Hepatocyte (in vitro differentiated cells): ENCODE results near the gene FRMD4B. TPM values are rescaled to one million over a fixed set of nuclear protein-coding genes. Genes with fewer than 3 reads are reported as not detected.

Source experiments
- DNase-seq: peaks from one replicate; pipeline ENCODE4 v3.0.0-alpha.2; 2016; ENCODE audit warnings: low spot score
- H2AFZ ChIP-seq: fragments of 200-600 bp; sonication (generic); 2 replicates; pipeline ENCODE4 v1.6.0; 2016; ENCODE audit warnings: antibody characterized with exemption, mild to moderate bottlenecking
- H3K27ac ChIP-seq: fragments of 200-600 bp; sonication (generic); 2 replicates; pipeline ENCODE4 v1.5.1; 2016; ENCODE audit warnings: mild to moderate bottlenecking
- H3K27me3 ChIP-seq: fragments of 200-600 bp; sonication (generic); 2 replicates; pipeline ENCODE4 v1.6.1; 2016
- H3K36me3 ChIP-seq: fragments of 200-600 bp; sonication (generic); replicated peaks from 2 replicates; pipeline ENCODE4 v1.5.1; 2016; ENCODE audit warnings: low read depth; ENCODE audit not compliant: insufficient read depth
- H3K4me1 ChIP-seq: fragments of 200-600 bp; sonication (generic); 2 replicates; pipeline ENCODE4 v1.5.1; 2016; ENCODE audit warnings: mild to moderate bottlenecking, moderate library complexity; ENCODE audit not compliant: insufficient read depth
- H3K4me2 ChIP-seq: fragments of 200-600 bp; sonication (generic); 2 replicates; pipeline ENCODE4 v1.6.0; 2016
- H3K4me3 ChIP-seq: fragments of 200-600 bp; sonication (generic); 2 replicates; pipeline ENCODE4 v1.5.1; 2016; ENCODE audit warnings: mild to moderate bottlenecking
- H3K79me2 ChIP-seq: fragments of 200-600 bp; sonication (generic); 2 replicates; pipeline ENCODE4 v1.6.0; 2017; ENCODE audit warnings: mild to moderate bottlenecking
- H3K9me2 ChIP-seq: fragments of 200-600 bp; sonication (generic); replicated peaks from 2 replicates; pipeline ENCODE4 v1.6.0; 2017; ENCODE audit warnings: mild to moderate bottlenecking; ENCODE audit not compliant: insufficient read depth
- H3K9me3 ChIP-seq: fragments of 200-600 bp; sonication (generic); 2 replicates; pipeline ENCODE4 v1.5.1; 2016; ENCODE audit warnings: low read depth, mild to moderate bottlenecking
- H4K20me1 ChIP-seq: fragments of 200-600 bp; sonication (generic); 2 replicates; pipeline ENCODE4 v1.6.0; 2016; ENCODE audit warnings: mild to moderate bottlenecking; ENCODE audit not compliant: insufficient read depth, poor library complexity, severe bottlenecking
- EZH2 ChIP-seq: fragments of 200-600 bp; sonication (generic); IDR thresholded peaks from 2 replicates; pipeline ENCODE4 v1.6.1; 2016; ENCODE audit warnings: antibody characterized with exemption, mild to moderate bottlenecking, borderline replicate concordance
- EZH2phosphoT487 ChIP-seq: fragments of 200-600 bp; sonication (generic); IDR thresholded peaks from one replicate; pipeline ENCODE4 v1.6.1; 2018; ENCODE audit warnings: antibody characterized with exemption, mild to moderate bottlenecking, low read depth, moderate library complexity; ENCODE audit not compliant: unreplicated experiment, severe bottlenecking
- WGBS: methylation state at CpG from one replicate; pipeline ENCODE4 v1.1.6; 2016; ENCODE audit warnings: low lambda C conversion rate; ENCODE audit errors: missing lambda C conversion rate; 5-methylcytosine and 5-hydroxymethylcytosine counted together
- polyA plus RNA-seq: library from polyadenylated mRNA; unstranded; fragments of >200 nt; fragmentation: Nextera tagmentation; extraction: Ambion mirVana; gene quantifications from 2 replicates; pipeline ENCODE4 v1.2.1, GENCODE V29; 2016
- total RNA-seq: library from RNA; depleted of rRNA; stranded (reverse); fragments of >200 nt; gene quantifications from 2 replicates; pipeline ENCODE4 v1.2.3, GENCODE V29; 2014
- TF ChIP-seq, protein P1 (sequence below): fragments of 200-600 bp; sonication (generic); IDR thresholded peaks from 2 replicates; pipeline ENCODE4 v1.5.1; 2016; ENCODE audit warnings: antibody characterized with exemption, mild to moderate bottlenecking; ENCODE audit not compliant: poor library complexity

The FRMD4B gene
- total and polyA plus RNA-seq, 2 experiments from 2014 or later: 10.8 to 28.1 TPM

- no peaks in the 10 kb centered on the region for H3K36me3 ChIP-seq
- no peaks in the 10 kb centered on the region for H3K9me2 ChIP-seq
- H3K4me1 ChIP-seq: peaks cover 20% of the 10 kb centered on the region
- peak overlapping the region; percentile 22 for H2AFZ ChIP-seq
- DNase-seq: no peak
- peak overlapping the region; percentile 64 for H3K4me2 ChIP-seq
- no peak for TF ChIP-seq EZH2phosphoT487
- no peak for TF ChIP-seq EZH2
- TF ChIP-seq, protein P1, sequence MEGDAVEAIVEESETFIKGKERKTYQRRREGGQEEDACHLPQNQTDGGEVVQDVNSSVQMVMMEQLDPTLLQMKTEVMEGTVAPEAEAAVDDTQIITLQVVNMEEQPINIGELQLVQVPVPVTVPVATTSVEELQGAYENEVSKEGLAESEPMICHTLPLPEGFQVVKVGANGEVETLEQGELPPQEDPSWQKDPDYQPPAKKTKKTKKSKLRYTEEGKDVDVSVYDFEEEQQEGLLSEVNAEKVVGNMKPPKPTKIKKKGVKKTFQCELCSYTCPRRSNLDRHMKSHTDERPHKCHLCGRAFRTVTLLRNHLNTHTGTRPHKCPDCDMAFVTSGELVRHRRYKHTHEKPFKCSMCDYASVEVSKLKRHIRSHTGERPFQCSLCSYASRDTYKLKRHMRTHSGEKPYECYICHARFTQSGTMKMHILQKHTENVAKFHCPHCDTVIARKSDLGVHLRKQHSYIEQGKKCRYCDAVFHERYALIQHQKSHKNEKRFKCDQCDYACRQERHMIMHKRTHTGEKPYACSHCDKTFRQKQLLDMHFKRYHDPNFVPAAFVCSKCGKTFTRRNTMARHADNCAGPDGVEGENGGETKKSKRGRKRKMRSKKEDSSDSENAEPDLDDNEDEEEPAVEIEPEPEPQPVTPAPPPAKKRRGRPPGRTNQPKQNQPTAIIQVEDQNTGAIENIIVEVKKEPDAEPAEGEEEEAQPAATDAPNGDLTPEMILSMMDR: no peak
- peak overlapping the region; percentile 16 for H3K27ac ChIP-seq
- H3K4me3 ChIP-seq: peak overlapping the region; percentile 4
- peaks cover 5% of the 10 kb centered on the region for H3K79me2 ChIP-seq
- H4K20me1 ChIP-seq: no peaks in the 10 kb centered on the region
- H3K9me3 ChIP-seq: no peaks in the 10 kb centered on the region
- 37% methylated on average over 2 of the region's 2 CpGs for WGBS
- H3K27me3 ChIP-seq: no peaks in the 10 kb centered on the region
Measured at GRCh38 chr3:69249001-69249400, 136.9 kb downstream of the FRMD4B start.

DNA sequence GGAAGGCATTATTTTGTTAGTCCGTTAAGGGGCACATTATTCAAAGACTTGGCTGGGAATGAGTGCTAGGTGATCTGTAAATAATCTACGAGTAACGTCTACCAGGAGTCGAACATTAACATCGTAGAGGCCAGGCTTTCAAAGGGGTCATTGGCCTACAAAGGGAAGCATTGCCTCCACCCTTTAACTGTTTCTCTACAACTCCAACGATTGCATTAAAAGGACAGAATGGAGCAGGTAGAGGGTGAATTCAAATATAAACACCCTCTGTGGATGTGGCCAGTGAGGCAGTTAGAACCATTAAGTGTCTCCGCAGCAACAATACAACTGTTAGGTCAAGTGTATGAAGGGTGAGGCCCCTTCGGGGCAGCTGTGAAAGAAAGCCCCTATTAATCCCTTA, 137.5 kb downstream of the FRMD4B start:
- 17% methylated on average over 8 of the region's 8 CpGs for WGBS
- Histone ChIP-seq H2AFZ (peak overlapping the region; percentile 31), H3K4me3 (peak overlapping the region; percentile 4)

DNA sequence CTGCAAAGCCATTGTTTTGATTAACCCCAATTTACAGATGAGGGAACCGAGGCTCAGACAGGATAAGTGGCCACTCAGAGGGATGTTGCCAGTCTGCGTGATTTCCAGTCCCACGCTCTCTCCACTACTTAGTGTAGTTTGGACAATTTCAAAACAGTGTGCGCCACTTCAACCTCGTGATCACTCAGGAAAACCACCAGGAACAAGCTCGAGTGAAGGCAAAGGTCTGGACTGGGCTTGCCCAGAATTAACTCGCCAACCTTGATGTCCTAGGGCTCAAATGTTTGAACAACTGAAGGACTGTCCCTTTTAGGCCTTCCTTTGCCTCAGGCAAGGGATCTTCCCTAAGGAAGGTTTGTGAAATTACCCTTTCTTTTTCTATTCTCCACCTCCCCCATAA, 139.3 kb downstream of the FRMD4B start:
- H3K4me2 ChIP-seq: no peak overlapping the region
- H3K9me2 ChIP-seq: no peaks in the 10 kb centered on the region
- peaks cover 26% of the 10 kb centered on the region for H3K4me1 ChIP-seq
- DNase-seq: no peak
- no peak for TF ChIP-seq EZH2
- TF ChIP-seq, protein P1: no peak
- no peak for TF ChIP-seq EZH2phosphoT487
- no peaks in the 10 kb centered on the region for H3K27me3 ChIP-seq
- H3K9me3 ChIP-seq: no peaks in the 10 kb centered on the region
- no peak overlapping the region for H3K4me3 ChIP-seq
- H4K20me1 ChIP-seq: no peaks in the 10 kb centered on the region
- 90% methylated on average over 7 of the region's 7 CpGs for WGBS
- no peaks in the 10 kb centered on the region for H3K36me3 ChIP-seq
- H3K27ac ChIP-seq: no peak overlapping the region
- H2AFZ ChIP-seq: no peak overlapping the region
- peaks cover 8% of the 10 kb centered on the region for H3K79me2 ChIP-seq

More for the DNA sequence above, 137.5 kb downstream of the FRMD4B start:
- Histone ChIP-seq H3K4me1 (peaks cover 22% of the 10 kb centered on the region), H3K79me2 (peaks cover 5% of the 10 kb centered on the region), H3K27ac (peak overlapping the region; percentile 66), H3K4me2 (peak overlapping the region; percentile 64), H4K20me1 (no peaks in the 10 kb centered on the region), H3K9me3 (no peaks in the 10 kb centered on the region), H3K9me2 (no peaks in the 10 kb centered on the region), H3K36me3 (no peaks in the 10 kb centered on the region), H3K27me3 (no peaks in the 10 kb centered on the region)
- TF ChIP-seq, protein P1: no peak
- TF ChIP-seq EZH2phosphoT487 (no peak), EZH2 (no peak)
- peak; percentile 43 for DNase-seq

DNA sequence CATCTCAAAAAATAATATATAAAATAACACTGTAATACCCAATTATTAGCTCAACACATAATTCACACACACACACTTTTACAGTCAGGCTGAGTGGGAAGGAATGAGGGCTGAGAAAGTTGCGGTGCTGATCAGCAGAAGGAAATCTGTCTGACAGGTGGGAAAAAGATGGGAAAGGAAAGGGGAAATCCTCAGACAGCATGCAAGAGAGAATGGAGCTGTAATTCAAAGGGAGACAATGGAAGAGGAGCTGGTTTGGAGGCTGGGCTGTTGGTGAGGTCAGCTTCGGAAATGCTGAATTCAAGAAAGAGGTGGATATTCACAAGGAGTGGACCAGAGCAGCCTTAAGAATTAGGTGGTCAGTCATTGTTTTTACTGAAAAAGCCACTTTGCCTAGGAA, 141.8 kb downstream of the FRMD4B start:
- H3K27ac ChIP-seq: no peak overlapping the region

More for the DNA sequence above, 141.8 kb downstream of the FRMD4B start:
- no peaks in the 10 kb centered on the region for H3K27me3 ChIP-seq
- H3K4me2 ChIP-seq: no peak overlapping the region
- WGBS: 93% methylated on average over 2 of the region's 2 CpGs
- TF ChIP-seq, protein P1: no peak
- TF ChIP-seq EZH2: no peak
- no peak for TF ChIP-seq EZH2phosphoT487
- H3K79me2 ChIP-seq: peaks cover 10% of the 10 kb centered on the region
- no peaks in the 10 kb centered on the region for H3K36me3 ChIP-seq
- H2AFZ ChIP-seq: no peak overlapping the region
- H4K20me1 ChIP-seq: no peaks in the 10 kb centered on the region
- H3K9me2 ChIP-seq: no peaks in the 10 kb centered on the region
- no peak for DNase-seq
- H3K4me3 ChIP-seq: no peak overlapping the region
- no peaks in the 10 kb centered on the region for H3K9me3 ChIP-seq
- peaks cover 14% of the 10 kb centered on the region for H3K4me1 ChIP-seq
